GM11168 (cell line): ENCODE measurements around the gene SLC9A9.

Source experiments
- in situ Hi-C: fragments of 300-500 bp; cut with MboI; formaldehyde crosslinking; loops from one replicate; pipeline ENCODE4 v1.12.0; 2022; ENCODE audit warnings: low sequenced_read_pairs; ENCODE audit not compliant: unreplicated experiment

Gene SLC9A9

GRCh38 chr3:143351895-143352608 lies 496.2 kb downstream of the SLC9A9 start:
- in situ Hi-C loops = no loop called here

- in situ Hi-C loops = no loop called here
Measured at GRCh38 chr3:143351354-143351753, 496.9 kb downstream of the SLC9A9 start.

- in situ Hi-C loops = no loop called here
Measured at GRCh38 chr3:143349455-143349854, 498.8 kb downstream of the SLC9A9 start.

GRCh38 chr3:143348486-143349327 lies 499.6 kb downstream of the SLC9A9 start:
- in situ Hi-C loops = no loop called here

- in situ Hi-C loops = no loop called here
Measured at GRCh38 chr3:143344516-143345165, 503.6 kb downstream of the SLC9A9 start.

GRCh38 chr3:143343944-143344343 lies 504.3 kb downstream of the SLC9A9 start:
- in situ Hi-C loops = no loop called here

GRCh38 chr3:143343031-143343430 lies 505.2 kb downstream of the SLC9A9 start:
- in situ Hi-C loops = no loop called here

- in situ Hi-C loops = no loop called here
Measured at GRCh38 chr3:143339451-143339850, 508.8 kb downstream of the SLC9A9 start.

- in situ Hi-C loops = no loop called here
Measured at GRCh38 chr3:143337387-143337786, 510.9 kb downstream of the SLC9A9 start.

- in situ Hi-C loops = no loop called here
Measured at GRCh38 chr3:143334231-143334630, 514.0 kb downstream of the SLC9A9 start.

- in situ Hi-C loops = no loop called here
Measured at GRCh38 chr3:143333367-143333766, 514.9 kb downstream of the SLC9A9 start.

GRCh38 chr3:143332026-143332425 lies 516.2 kb downstream of the SLC9A9 start:
- in situ Hi-C loops = no loop called here

GRCh38 chr3:143331350-143331749 lies 516.9 kb downstream of the SLC9A9 start:
- in situ Hi-C loops = no loop called here

GRCh38 chr3:143330296-143330868 lies 517.9 kb downstream of the SLC9A9 start:
- in situ Hi-C loops = no loop called here

GRCh38 chr3:143329567-143330211 lies 518.6 kb downstream of the SLC9A9 start:
- in situ Hi-C loops = no loop called here

GRCh38 chr3:143328451-143328850 lies 519.8 kb downstream of the SLC9A9 start:
- in situ Hi-C loops = no loop called here

- in situ Hi-C loops = no loop called here
Measured at GRCh38 chr3:143326983-143327778, 521.1 kb downstream of the SLC9A9 start.

GRCh38 chr3:143321058-143321769 lies 527.1 kb downstream of the SLC9A9 start:
- in situ Hi-C loops = no loop called here

- in situ Hi-C loops = no loop called here
Measured at GRCh38 chr3:143315766-143316165, 532.5 kb downstream of the SLC9A9 start.
